NCI-H510A (cell line): ENCODE measurements around the gene LBH.

Experiments
- DNase-seq: peaks from one replicate; lab custom pipeline; 2025; lab: John Stamatoyannopoulos, UW

The LBH gene

DNA sequence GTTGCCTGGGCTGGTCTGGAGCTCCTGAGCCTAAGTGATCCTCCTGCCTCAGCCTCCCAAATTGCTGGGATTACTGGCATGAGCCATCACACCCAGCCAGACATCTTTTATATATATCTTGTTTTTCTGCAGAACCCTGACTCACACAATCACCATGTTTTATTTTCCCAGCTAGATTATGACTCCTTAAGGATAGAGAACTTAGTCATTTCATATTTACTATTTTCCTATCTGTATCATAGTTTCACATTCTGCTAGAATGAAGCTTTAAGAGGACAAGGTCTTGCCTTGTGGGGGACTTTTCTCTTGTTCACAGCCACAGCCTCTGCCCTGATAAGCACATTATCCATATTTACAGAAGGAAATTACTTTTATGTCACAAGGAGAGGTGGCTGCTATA is 73.9 kb downstream of the LBH start:
- no peak for DNase-seq

DNA sequence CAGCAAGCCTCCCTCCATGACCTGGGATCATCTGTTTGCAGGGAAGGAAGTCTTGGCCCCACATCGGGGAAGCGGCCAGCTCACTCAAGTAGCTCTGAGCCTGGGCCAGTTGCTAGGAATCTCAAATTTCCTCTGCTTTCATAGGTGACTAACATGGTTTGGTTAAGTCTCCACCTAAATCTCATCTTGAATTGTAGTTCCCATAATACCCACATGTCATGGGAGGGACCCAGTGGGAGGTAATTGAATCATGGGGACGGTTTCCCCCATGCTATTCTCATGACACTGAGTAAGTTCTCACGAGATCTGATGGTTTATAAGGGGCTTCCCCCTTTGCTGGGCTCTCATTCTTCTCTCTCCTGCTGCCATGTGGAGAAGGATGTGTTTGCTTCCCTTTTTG is 75.2 kb downstream of the LBH start:
- no peak for DNase-seq

- no peak for DNase-seq
Measured at GRCh38 chr2:30308280-30308679, 76.9 kb downstream of the LBH start.
